ENCODE results near the gene SUCNR1. TPM values are rescaled to one million over a fixed set of nuclear protein-coding genes. Genes with fewer than 3 reads are reported as not detected.
A peak's percentile ranks its signal among the peaks of the same experiment; 100 is the strongest.
"Not testable (repeated sequence)": the region's sequence is repeated elsewhere in the genome, so short reads cannot be mapped to it uniquely, and the experiment has no call there.

Gene SUCNR1
- total and polyA plus RNA-seq, 9 donors, result 0.04 to 0.53 (median 0.23) TPM; not detected in 2

DNA sequence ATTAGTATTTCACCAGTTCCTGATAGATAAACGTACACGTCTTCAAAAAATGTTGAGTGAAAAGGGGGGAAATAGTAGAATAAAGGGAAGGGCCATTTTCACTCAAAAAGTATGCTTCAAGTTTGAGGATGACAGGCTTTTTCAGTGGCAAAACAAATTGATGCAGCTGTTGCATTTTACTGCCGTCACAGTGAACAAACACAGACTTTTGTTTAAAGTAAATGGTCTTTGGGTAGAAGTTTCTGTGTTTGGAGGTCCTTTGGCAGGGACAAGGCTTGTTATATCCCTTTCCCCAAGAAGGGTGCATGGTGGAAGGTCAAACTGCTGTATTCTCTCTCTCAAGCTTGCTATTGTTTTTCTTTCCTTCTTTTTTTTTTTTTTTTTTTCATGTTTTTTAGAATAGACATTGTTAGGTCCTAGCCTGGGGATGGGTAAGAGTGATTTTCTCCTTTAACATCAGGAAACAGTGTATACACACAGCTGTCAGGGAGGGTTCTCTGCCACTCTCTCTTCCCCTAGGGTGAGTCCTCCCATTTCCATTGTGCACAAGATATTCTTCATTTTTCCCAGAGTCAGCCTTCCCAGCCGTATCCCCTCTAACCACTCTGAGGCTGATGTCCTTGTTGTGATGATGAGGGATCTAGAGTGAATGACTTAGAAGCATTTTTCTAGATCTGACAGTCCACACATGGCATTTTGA, 6.6 kb upstream of the SUCNR1 start:
- Histone ChIP-seq H3K36me3 (no peaks in the 10 kb centered on the region), H3K9me3 (no peaks in the 10 kb centered on the region), H3K4me3 (no peak overlapping the region), H3K27me3 (no peaks in the 10 kb centered on the region), H3K27ac (peak overlapping the region in 1 of 2 donors; percentile 56), H3K4me1 (ENCODE audit: insufficient read depth) (peaks cover 2% of the 10 kb centered on the region)
- no peak for DNase-seq
- WGBS, 3 donors, result 13 to 27% (median 25%) methylated on average over 4 of the region's 4 CpGs
- TF ChIP-seq, protein P1, sequence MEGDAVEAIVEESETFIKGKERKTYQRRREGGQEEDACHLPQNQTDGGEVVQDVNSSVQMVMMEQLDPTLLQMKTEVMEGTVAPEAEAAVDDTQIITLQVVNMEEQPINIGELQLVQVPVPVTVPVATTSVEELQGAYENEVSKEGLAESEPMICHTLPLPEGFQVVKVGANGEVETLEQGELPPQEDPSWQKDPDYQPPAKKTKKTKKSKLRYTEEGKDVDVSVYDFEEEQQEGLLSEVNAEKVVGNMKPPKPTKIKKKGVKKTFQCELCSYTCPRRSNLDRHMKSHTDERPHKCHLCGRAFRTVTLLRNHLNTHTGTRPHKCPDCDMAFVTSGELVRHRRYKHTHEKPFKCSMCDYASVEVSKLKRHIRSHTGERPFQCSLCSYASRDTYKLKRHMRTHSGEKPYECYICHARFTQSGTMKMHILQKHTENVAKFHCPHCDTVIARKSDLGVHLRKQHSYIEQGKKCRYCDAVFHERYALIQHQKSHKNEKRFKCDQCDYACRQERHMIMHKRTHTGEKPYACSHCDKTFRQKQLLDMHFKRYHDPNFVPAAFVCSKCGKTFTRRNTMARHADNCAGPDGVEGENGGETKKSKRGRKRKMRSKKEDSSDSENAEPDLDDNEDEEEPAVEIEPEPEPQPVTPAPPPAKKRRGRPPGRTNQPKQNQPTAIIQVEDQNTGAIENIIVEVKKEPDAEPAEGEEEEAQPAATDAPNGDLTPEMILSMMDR (IDR thresholded peaks at IDR 0.05), result no peak
- intact Hi-C loops (cut with DNase I), result no loop called here

DNA sequence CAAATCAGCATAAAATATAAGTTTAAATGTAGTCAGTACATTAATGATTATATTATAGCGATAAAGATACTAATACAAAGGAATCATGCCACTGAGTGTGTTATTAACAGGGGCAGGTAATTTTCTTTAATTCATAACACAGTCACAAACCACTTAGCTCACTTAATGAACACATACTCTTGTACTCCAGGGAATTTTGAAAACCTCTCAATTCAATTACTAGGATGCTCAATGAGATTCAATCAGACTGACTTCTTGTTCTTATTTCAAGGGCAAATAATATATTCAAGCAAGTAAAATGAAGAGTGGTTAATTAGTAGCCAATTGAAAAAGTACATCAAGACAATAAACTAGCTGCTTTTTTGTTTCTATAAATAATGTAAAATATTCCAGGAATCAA, 5.8 kb upstream of the SUCNR1 start:
- Histone ChIP-seq H3K9me3 (no peaks in the 10 kb centered on the region), H3K4me3 (no peak overlapping the region), H3K4me1 (ENCODE audit: insufficient read depth) (peaks cover 2% of the 10 kb centered on the region), H3K27me3 (no peaks in the 10 kb centered on the region), H3K36me3 (no peaks in the 10 kb centered on the region), H3K27ac (no peak overlapping the region)
- WGBS, 3 donors, result 96 to 98% (median 97%) methylated on average over 1 of the region's 1 CpG
- no peak for TF ChIP-seq EP300 (IDR thresholded peaks at IDR 0.05)
- TF ChIP-seq, protein P1 (IDR thresholded peaks at IDR 0.05), result no peak
- no peak for TF ChIP-seq POLR2A (IDR thresholded peaks at IDR 0.05)
- intact Hi-C loops (cut with DNase I), result no loop called here
- DNase-seq, result no peak

DNA sequence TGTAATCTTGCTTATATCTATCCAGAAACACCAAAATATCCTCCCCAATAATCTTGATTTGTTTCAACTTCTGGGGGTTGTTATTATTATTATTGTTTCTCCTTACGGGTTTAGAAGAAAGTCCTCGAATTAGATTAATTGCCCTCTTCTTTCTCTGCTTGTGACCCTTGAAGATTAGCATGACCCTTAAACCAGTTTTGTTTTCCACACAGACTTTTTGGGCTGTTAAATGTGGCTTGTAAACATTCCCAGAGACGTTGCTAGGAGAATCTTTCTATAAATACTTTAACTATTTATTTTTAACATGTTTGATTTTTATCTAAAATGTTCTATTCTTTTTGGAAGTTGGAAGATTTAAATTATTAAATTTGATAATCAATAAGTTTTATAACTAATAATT, 4.3 kb upstream of the SUCNR1 start:
- no peak for TF ChIP-seq EP300 (IDR thresholded peaks at IDR 0.05)
- TF ChIP-seq, protein P1 (IDR thresholded peaks at IDR 0.05), result no peak
- TF ChIP-seq POLR2A (IDR thresholded peaks at IDR 0.05), result no peak

DNA sequence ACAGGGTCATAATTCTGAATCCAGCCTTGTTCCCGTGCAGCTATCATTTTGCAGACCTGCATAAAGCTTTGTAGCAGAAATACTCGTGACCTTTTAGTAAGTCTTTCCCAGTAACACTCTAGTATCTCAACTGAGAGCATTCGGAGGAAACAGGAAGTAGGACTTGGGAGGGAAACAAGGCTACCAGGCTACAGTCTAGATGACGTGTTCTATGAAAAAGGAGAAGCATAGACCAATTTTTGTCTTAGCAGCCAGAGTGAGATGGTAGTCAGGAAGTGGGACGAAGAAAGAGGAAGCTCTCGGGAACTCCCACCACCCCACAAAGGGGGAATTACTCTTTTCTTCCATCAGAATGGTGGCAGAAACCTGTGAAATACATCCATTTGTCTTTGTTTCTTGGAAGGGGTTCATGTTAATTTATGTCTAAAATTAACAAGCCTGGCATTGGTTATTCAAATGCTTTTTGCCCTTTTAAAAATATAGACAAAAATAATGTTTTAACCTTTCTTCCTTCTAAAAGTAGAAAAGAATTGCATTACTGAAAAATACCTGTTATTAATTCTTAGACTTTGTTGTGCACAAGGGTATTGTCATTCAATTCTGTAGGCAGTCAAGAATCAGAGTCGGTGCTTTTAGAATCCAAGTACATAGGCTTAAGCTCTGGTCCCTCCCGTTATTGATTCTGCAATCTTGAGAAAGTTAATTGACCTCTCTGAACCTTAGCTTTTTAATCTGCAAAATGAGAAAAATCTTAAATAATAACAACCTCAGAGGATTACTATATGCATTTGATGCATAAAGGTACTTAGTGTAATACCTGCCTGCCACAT, 1.6 kb upstream of the SUCNR1 start:
- 57 to 59% (median 59%) methylated on average over 8 of the region's 8 CpGs for WGBS, 3 donors
- no peaks in the 10 kb centered on the region for H3K36me3 ChIP-seq
- intact Hi-C loops (cut with DNase I), result no loop called here
- no peaks in the 10 kb centered on the region for H3K27me3 ChIP-seq
- H3K9me3 ChIP-seq, result no peaks in the 10 kb centered on the region
- H3K4me3 ChIP-seq, result no peak overlapping the region
- no peak overlapping the region for H3K27ac ChIP-seq
- TF ChIP-seq POLR2A (IDR thresholded peaks at IDR 0.05) (no peak), EP300 (IDR thresholded peaks at IDR 0.05) (no peak)
- TF ChIP-seq, protein P1 (IDR thresholded peaks at IDR 0.05), result no peak
- no peaks in the 10 kb centered on the region for H3K4me1 ChIP-seq (ENCODE audit: insufficient read depth)
- no peak for DNase-seq

More for the DNA sequence above, 4.3 kb upstream of the SUCNR1 start:
- DNase-seq, result no peak
- Histone ChIP-seq H3K36me3 (no peaks in the 10 kb centered on the region), H3K4me1 (ENCODE audit: insufficient read depth) (peaks cover 2% of the 10 kb centered on the region), H3K4me3 (no peak overlapping the region), H3K9me3 (no peaks in the 10 kb centered on the region), H3K27ac (no peak overlapping the region), H3K27me3 (no peaks in the 10 kb centered on the region)
- WGBS, 3 donors, result 10 to 12% (median 11%) methylated on average over 3 of the region's 3 CpGs
- intact Hi-C loops (cut with DNase I), result no loop called here

DNA sequence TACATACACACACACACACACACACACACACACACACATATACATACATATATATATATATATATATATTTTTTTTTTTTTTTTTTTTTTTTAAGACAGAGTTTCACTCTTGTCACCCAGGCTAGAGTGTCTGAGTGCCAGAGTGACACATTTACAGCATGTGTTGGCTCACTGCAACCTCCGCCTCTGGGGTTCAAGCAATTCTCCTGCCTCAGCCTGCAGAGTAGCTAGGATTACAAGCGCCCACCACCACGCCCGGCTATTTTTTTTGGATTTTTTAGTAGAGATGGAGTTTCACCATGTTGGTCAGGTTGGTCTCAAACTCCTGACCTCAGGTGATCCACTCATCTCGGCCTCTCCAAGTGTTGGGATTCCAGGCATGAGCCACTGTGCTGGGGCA, 636 bp downstream of the SUCNR1 start:
- intact Hi-C loops (cut with DNase I), result not testable (repeated sequence)

More for the DNA sequence above, 636 bp downstream of the SUCNR1 start:
- not testable (repeated sequence) for H3K27ac ChIP-seq; H3K9me3 ChIP-seq; H3K27me3 ChIP-seq; DNase-seq; H3K4me1 ChIP-seq (ENCODE audit: insufficient read depth); H3K4me3 ChIP-seq; H3K36me3 ChIP-seq
- 96 to 98% (median 98%) methylated on average over 5 of the region's 5 CpGs for WGBS, 3 donors
